ENCODE results near the gene ITGBL1. TPM values are rescaled to one million over a fixed set of nuclear protein-coding genes. Genes with fewer than 3 reads are reported as not detected.

Gene ITGBL1
- total and polyA plus RNA-seq, 2 of the 8 experiments (the other 6 are each of a cell fraction or from before 2014, with no cell fraction given): not detected

DNA sequence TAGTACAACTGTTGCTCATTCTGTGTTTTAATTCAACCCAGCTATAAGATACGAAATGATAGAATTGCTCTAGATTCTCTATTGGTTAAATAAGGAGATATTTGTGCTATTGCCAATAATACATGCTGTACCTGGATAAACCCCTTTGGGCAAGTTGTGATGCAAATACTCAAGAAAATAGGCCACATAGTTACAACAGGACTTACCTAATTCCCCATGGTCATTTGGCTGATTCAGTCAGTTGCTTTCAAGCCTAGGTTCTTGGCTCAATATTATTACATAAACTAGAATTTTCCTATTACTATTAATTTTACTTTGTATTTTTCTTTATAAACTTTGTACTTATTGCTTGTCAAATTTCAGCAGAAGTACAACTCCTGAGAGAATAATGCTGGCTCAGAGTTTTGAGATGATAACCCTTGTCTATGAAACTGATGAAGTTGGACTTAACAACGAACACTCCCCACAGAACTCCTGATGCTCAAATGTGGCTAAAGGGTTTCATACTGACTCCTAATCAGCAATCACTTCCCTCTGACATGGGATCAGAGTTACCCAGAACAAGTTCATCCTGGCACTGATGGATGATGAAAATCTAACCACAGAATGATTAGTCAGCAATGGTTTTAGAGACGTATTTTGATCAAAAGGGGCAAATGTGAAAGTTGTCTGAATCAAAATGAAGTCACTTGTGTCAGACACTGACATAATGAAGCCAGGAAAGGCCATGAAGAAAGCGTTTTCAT, 221.1 kb downstream of the ITGBL1 start:
- no peak for FAIRE-seq
- H2AFZ ChIP-seq (ENCODE audit: low read length): peak overlapping the region; percentile 49; the same call in 1 of the 2 replicates
- H3K23me2 ChIP-seq (ENCODE audit: low read depth, low read length): no peaks in the 10 kb centered on the region
- TF ChIP-seq HDAC6 (IDR thresholded peaks at IDR 0.05; ENCODE audit: low read depth, low read length): no peak
- TF ChIP-seq GABPA (IDR thresholded peaks at IDR 0.05; ENCODE audit: borderline replicate concordance, insufficient read depth, low read length): no peak
- TF ChIP-seq RXRA (IDR thresholded peaks at IDR 0.05; ENCODE audit: insufficient read depth, low read depth, low read length): no peak
- TF ChIP-seq TBP (IDR thresholded peaks at IDR 0.05; ENCODE audit: low read depth, low read length): no peak
- TF ChIP-seq, protein P1, sequence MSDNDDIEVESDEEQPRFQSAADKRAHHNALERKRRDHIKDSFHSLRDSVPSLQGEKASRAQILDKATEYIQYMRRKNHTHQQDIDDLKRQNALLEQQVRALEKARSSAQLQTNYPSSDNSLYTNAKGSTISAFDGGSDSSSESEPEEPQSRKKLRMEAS (IDR thresholded peaks at IDR 0.05): no peak
- TF ChIP-seq, protein P2, sequence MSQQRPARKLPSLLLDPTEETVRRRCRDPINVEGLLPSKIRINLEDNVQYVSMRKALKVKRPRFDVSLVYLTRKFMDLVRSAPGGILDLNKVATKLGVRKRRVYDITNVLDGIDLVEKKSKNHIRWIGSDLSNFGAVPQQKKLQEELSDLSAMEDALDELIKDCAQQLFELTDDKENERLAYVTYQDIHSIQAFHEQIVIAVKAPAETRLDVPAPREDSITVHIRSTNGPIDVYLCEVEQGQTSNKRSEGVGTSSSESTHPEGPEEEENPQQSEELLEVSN (IDR thresholded peaks at IDR 0.05): no peak
- no peak for TF ChIP-seq SIRT6 (IDR thresholded peaks at IDR 0.05; ENCODE audit: low read length)
- TF ChIP-seq MAFK (IDR thresholded peaks at IDR 0.05; ENCODE audit: low read depth, low read length): no peak
- TF ChIP-seq CEBPB (IDR thresholded peaks at IDR 0.05; ENCODE audit: low read depth, low read length): no peak
- TF ChIP-seq CHD1 (IDR thresholded peaks at IDR 0.05; ENCODE audit: low read depth, low read length): no peak
- TF ChIP-seq POLR2A (IDR thresholded peaks at IDR 0.05; ENCODE audit: control extremely low read depth in 1 of 2, low read depth in 2 of 2, low read length in 2 of 2): no peak
- no peak for TF ChIP-seq YY1 (IDR thresholded peaks at IDR 0.05; ENCODE audit: low read depth, low read length)
- TF ChIP-seq EZH2 (IDR thresholded peaks at IDR 0.05; ENCODE audit: low read depth, low read length, severe bottlenecking): no peak
- no peak for TF ChIP-seq CBX5 (IDR thresholded peaks at IDR 0.05; ENCODE audit: low read depth, low read length)

More for the DNA sequence above, 221.1 kb downstream of the ITGBL1 start:
- no peak overlapping the region for H4K5ac ChIP-seq (ENCODE audit: insufficient read length, low read depth, low read length)
- H3K9me3 ChIP-seq (ENCODE audit: insufficient read depth in 2 of 2, low read depth in 1 of 2, low read length in 1 of 2): no peaks in the 10 kb centered on the region
- H3K36me3 ChIP-seq (ENCODE audit: control insufficient read depth in 2 of 4, insufficient read depth in 4 of 4, low read length in 3 of 4): no peaks in the 10 kb centered on the region
- no peak overlapping the region for H4K8ac ChIP-seq (ENCODE audit: extremely low read depth, insufficient read depth, low read length)
- no peak overlapping the region for H2BK5ac ChIP-seq (ENCODE audit: low read depth, low read length)
- H3K4ac ChIP-seq (replicated peaks; ENCODE audit: insufficient read length, low read depth, low read length): no peak overlapping the region
- no peak overlapping the region for H2BK120ac ChIP-seq (replicated peaks; ENCODE audit: low read depth, low read length)
- CTCF ChIA-PET (ENCODE audit: partially characterized antibody): no interaction called here
- POLR2A ChIA-PET (ENCODE audit: partially characterized antibody): no interaction called here
- H3K18ac ChIP-seq (ENCODE audit: extremely low read depth, low read length): no peak overlapping the region
- no peak overlapping the region for H3K4me3 ChIP-seq (ENCODE audit: extremely low read depth in 1 of 4, insufficient read depth in 2 of 4, low read depth in 3 of 4, low read length in 4 of 4)
- no peak overlapping the region for H3K27ac ChIP-seq (ENCODE audit: low read depth, low read length)
- no peak overlapping the region for H3K14ac ChIP-seq (ENCODE audit: insufficient read length)
- no peak for DNase-seq (ENCODE audit: low read depth in 1 of 2, low spot score in 2 of 2)
- H2BK12ac ChIP-seq (ENCODE audit: low read depth, low read length): no peak overlapping the region
- no peak overlapping the region for H2BK15ac ChIP-seq (ENCODE audit: low read length)
- no peaks in the 10 kb centered on the region for H3K27me3 ChIP-seq (replicated peaks in 1 of 4; ENCODE audit: control insufficient read depth in 3 of 4, extremely low read depth in 1 of 4, insufficient read depth in 3 of 4, low read length in 3 of 4)
- no peaks in the 10 kb centered on the region for H3K4me1 ChIP-seq (replicated peaks in 1 of 4; ENCODE audit: control insufficient read depth in 3 of 4, insufficient read depth in 4 of 4, low read length in 3 of 4)
- no peaks in the 10 kb centered on the region for H4K20me1 ChIP-seq (replicated peaks in 1 of 2; ENCODE audit: control insufficient read depth in 1 of 2, insufficient read depth in 2 of 2, low read length in 2 of 2)
- H3K79me2 ChIP-seq (ENCODE audit: control insufficient read depth in 1 of 2, insufficient read depth in 2 of 2, low read length in 2 of 2): no peaks in the 10 kb centered on the region
- WGBS, 2 experiments (ENCODE audit: extremely low coverage in 1 of 2, insufficient coverage in 1 of 2, insufficient read length in 1 of 2, insufficient replicate concordance in 2 of 2, low coverage in 1 of 2, low lambda C conversion rate in 2 of 2, missing lambda C conversion rate in 1 of 2): 90% methylated on average over 4 of the region's 4 CpGs; no CpG with 5 or more reads in 1 of the 2 experiments
- no peaks in the 10 kb centered on the region for H3K79me1 ChIP-seq (ENCODE audit: low read depth, low read length)
- H4K91ac ChIP-seq (replicated peaks; ENCODE audit: insufficient read length, low read length): no peak overlapping the region
- H2BK20ac ChIP-seq (ENCODE audit: low read length): no peak overlapping the region
- H3K56ac ChIP-seq (replicated peaks; ENCODE audit: insufficient read length, low read depth, low read length): no peak overlapping the region
- no peak overlapping the region for H3K4me2 ChIP-seq (ENCODE audit: insufficient read depth in 1 of 2, low read depth in 2 of 2, low read length in 2 of 2)
- H3K9ac ChIP-seq (replicated peaks in 1 of 4; ENCODE audit: extremely low read depth in 1 of 4, low read depth in 3 of 4, low read length in 3 of 4): no peak overlapping the region
- no peak overlapping the region for H3K23ac ChIP-seq (ENCODE audit: insufficient read length)
- no peak overlapping the region for H2AK5ac ChIP-seq (ENCODE audit: low read depth, low read length)
